A549 (cell line): ENCODE results near the gene PCBP3. TPM values are rescaled to one million over a fixed set of nuclear protein-coding genes. Genes with fewer than 3 reads are reported as not detected.

Source experiments
- ATAC-seq, 2 experiments: fragments of 200-7000 bp in 1 of 2; fragments of >200 bp in 1 of 2; cut with Nextera tagmentation in 1 of 2; cut with Tn5 transposase in 1 of 2; 3 replicates each; pipeline versions ENCODE4 v1.8.0 to v1.9.1; 2018 to 2020; ENCODE audit warnings: mild to moderate bottlenecking in 1 of 2, moderate library complexity in 1 of 2
- CTCF ChIA-PET: fragments of 300-600 bp; sonication (Branson Sonifier 250); formaldehyde crosslinking; extraction: SDS; loops from one replicate; lab custom pipeline; 2021; ENCODE audit warnings: antibody characterized with exemption, inconsistent platforms; lab: Yijun Ruan, JAX
- POLR2A ChIA-PET: fragments of 350-600 bp; formaldehyde crosslinking; extraction: SDS; loops from one replicate; lab custom pipeline; 2021; ENCODE audit warnings: antibody characterized with exemption, inconsistent platforms; lab: Yijun Ruan, JAX
- DNase-seq, 2 experiments: peaks; one replicate each; pipeline versions ENCODE4 v3.0.0 to v3.0.0-alpha.2; 2011 to 2016; ENCODE audit warnings: low read depth in 1 of 2, low spot score in 1 of 2
- FAIRE-seq: peaks from 2 replicates; lab custom pipeline; 2011; peaks lifted over from hg19 to GRCh38; lab: Jason Lieb, UNC
- H3K27ac ChIP-seq, 2 experiments: fragments of >200 bp; sonication (Bioruptor Twin); formaldehyde crosslinking; 3 replicates each; pipeline ENCODE4 v1.5.1; 2016 to 2017
- H3K4me1 ChIP-seq: fragments of >200 bp; sonication (Bioruptor Twin); formaldehyde crosslinking; 3 replicates; pipeline ENCODE4 v1.6.1; 2016
- H3K4me2 ChIP-seq: fragments of >200 bp; sonication (Bioruptor Twin); formaldehyde crosslinking; 3 replicates; pipeline ENCODE4 v1.6.1; 2016
- H3K4me3 ChIP-seq: fragments of >200 bp; sonication (Bioruptor Twin); formaldehyde crosslinking; 3 replicates; pipeline ENCODE4 v1.5.1; 2016
- H3K9me3 ChIP-seq: fragments of >200 bp; sonication (Bioruptor Twin); formaldehyde crosslinking; 3 replicates; pipeline ENCODE4 v1.6.1; 2016
- CBX2 ChIP-seq: fragments of 200-600 bp; sonication (generic); IDR thresholded peaks from 2 replicates; pipeline ENCODE4 v1.6.1; 2016; ENCODE audit warnings: low read depth, mild to moderate bottlenecking, borderline replicate concordance
- EHMT2 ChIP-seq: fragments of 200-600 bp; sonication (generic); IDR thresholded peaks from 2 replicates; pipeline ENCODE4 v1.6.1; 2016; ENCODE audit warnings: antibody characterized with exemption, low read depth, mild to moderate bottlenecking, moderate library complexity
- EP300 ChIP-seq, 2 experiments: fragments of >200 bp; sonication (Bioruptor Twin); formaldehyde crosslinking; IDR thresholded peaks; 2 replicates in 1 of 2; 3 replicates in 1 of 2; pipeline ENCODE4 v1.6.1; 2016 to 2017
- FOSB ChIP-seq: fragments of 250-450 bp; sonication (Bioruptor Pico); IDR thresholded peaks from 2 replicates; pipeline ENCODE4 v1.5.0; 2020; ENCODE audit warnings: mild to moderate bottlenecking, moderate library complexity
- FOXS1 ChIP-seq: fragments of 250-450 bp; sonication (Bioruptor Pico); IDR thresholded peaks from 2 replicates; pipeline ENCODE4 v1.5.0; 2020; ENCODE audit warnings: mild to moderate bottlenecking, moderate library complexity
- GATA3 ChIP-seq: IDR thresholded peaks from 2 replicates; pipeline ENCODE4 v1.6.1; 2012; ENCODE audit warnings: borderline replicate concordance
- HEYL ChIP-seq: fragments of 250-450 bp; sonication (Bioruptor Pico); IDR thresholded peaks from 2 replicates; pipeline ENCODE4 v1.8.0; 2021; ENCODE audit warnings: mild to moderate bottlenecking, moderate library complexity
- HOXA7 ChIP-seq: fragments of 250-450 bp; sonication (Bioruptor Pico); IDR thresholded peaks from 2 replicates; pipeline ENCODE4 v1.5.0; 2020; ENCODE audit warnings: mild to moderate bottlenecking, moderate library complexity
- JUNB ChIP-seq: fragments of >200 bp; sonication (Bioruptor Twin); formaldehyde crosslinking; IDR thresholded peaks from 2 replicates; pipeline ENCODE4 v1.6.1; 2016
- KDM5A ChIP-seq: fragments of 200-600 bp; sonication (generic); IDR thresholded peaks from 2 replicates; pipeline ENCODE4 v1.6.1; 2016; ENCODE audit warnings: antibody characterized with exemption, mild to moderate bottlenecking
- MAZ ChIP-seq: fragments of 150-350 bp; IDR thresholded peaks from 2 replicates; pipeline ENCODE4 v1.6.1; 2014; ENCODE audit warnings: antibody characterized with exemption, low read depth, low read length, borderline replicate concordance
- PHF8 ChIP-seq: fragments of 200-600 bp; sonication (generic); IDR thresholded peaks from 2 replicates; pipeline ENCODE4 v1.6.1; 2016; ENCODE audit warnings: low read depth, mild to moderate bottlenecking, antibody characterized with exemption, moderate library complexity, borderline replicate concordance
- POLR2AphosphoS2 ChIP-seq: conservative IDR thresholded peaks from 2 replicates; pipeline ENCODE4 v1.6.1; 2012; ENCODE audit warnings: low read length, improper control_type of control experiment, inconsistent platforms
- RARB ChIP-seq: fragments of 250-450 bp; sonication (Bioruptor Pico); IDR thresholded peaks from 2 replicates; pipeline ENCODE4 v1.8.0; 2021; ENCODE audit warnings: mild to moderate bottlenecking, moderate library complexity
- RNF2 ChIP-seq: fragments of 200-600 bp; sonication (generic); IDR thresholded peaks from 2 replicates; pipeline ENCODE4 v1.6.1; 2016; ENCODE audit warnings: low read depth, mild to moderate bottlenecking, antibody characterized with exemption, moderate library complexity, borderline replicate concordance
- TFCP2L1 ChIP-seq: fragments of 250-450 bp; sonication (Bioruptor Pico); IDR thresholded peaks from 2 replicates; pipeline ENCODE4 v1.5.0; 2021; ENCODE audit warnings: mild to moderate bottlenecking
- TP53 ChIP-seq: fragments of 250-450 bp; sonication (Bioruptor Pico); IDR thresholded peaks from 2 replicates; pipeline ENCODE4 v1.5.0; 2021; ENCODE audit warnings: mild to moderate bottlenecking, moderate library complexity
- ZC3H11A ChIP-seq: fragments of 450-650 bp; IDR thresholded peaks from 2 replicates; pipeline ENCODE4 v1.6.1; 2014; ENCODE audit warnings: antibody characterized with exemption, mild to moderate bottlenecking
- ZNF302 ChIP-seq: fragments of 250-450 bp; sonication (Bioruptor Pico); IDR thresholded peaks from 2 replicates; pipeline ENCODE4 v1.9.0; 2021; ENCODE audit warnings: inconsistent platforms, mild to moderate bottlenecking, moderate library complexity
- WGBS: methylation state at CpG from one replicate; pipeline ENCODE4 v1.1.6; 2017; ENCODE audit errors: missing lambda C conversion rate; 5-methylcytosine and 5-hydroxymethylcytosine counted together
- polyA plus RNA-seq, 4 experiments: library from polyadenylated mRNA; depleted of rRNA in 3 of 4; stranded (reverse); fragments of >200 nt; fragmentation: RNase III in 1 of 4; extraction: RNeasy Plus Mini Kit Qiagen cat#74134 plus additional on column Dnase treatment in 1 of 4; gene quantifications; 2 replicates in 3 of 4; 3 replicates in 1 of 4; pipeline ENCODE4 v1.2.3, GENCODE V29; 2011 to 2017
- TF ChIP-seq, protein P1 (sequence below): fragments of 250-450 bp; sonication (Bioruptor Pico); IDR thresholded peaks from 2 replicates; pipeline ENCODE4 v1.5.0; 2020; ENCODE audit warnings: low read depth, mild to moderate bottlenecking, moderate library complexity
- TF ChIP-seq, protein P2 (sequence below): IDR thresholded peaks from 2 replicates; pipeline ENCODE4 v1.6.1; 2012
- TF ChIP-seq, protein P3 (sequence below): fragments of >200 bp; sonication (Bioruptor Twin); formaldehyde crosslinking; IDR thresholded peaks from 3 replicates; pipeline ENCODE4 v1.6.1; 2016
- TF ChIP-seq, protein P4 (sequence below): fragments of 150-350 bp; IDR thresholded peaks from 2 replicates; pipeline ENCODE4 v1.6.1; 2014; ENCODE audit warnings: low read depth, mild to moderate bottlenecking, low read length

The PCBP3 gene
- polyA plus RNA-seq, 2 of the 4 experiments (the other 2 are of a cell fraction) = 0.30 to 0.34 TPM

DNA sequence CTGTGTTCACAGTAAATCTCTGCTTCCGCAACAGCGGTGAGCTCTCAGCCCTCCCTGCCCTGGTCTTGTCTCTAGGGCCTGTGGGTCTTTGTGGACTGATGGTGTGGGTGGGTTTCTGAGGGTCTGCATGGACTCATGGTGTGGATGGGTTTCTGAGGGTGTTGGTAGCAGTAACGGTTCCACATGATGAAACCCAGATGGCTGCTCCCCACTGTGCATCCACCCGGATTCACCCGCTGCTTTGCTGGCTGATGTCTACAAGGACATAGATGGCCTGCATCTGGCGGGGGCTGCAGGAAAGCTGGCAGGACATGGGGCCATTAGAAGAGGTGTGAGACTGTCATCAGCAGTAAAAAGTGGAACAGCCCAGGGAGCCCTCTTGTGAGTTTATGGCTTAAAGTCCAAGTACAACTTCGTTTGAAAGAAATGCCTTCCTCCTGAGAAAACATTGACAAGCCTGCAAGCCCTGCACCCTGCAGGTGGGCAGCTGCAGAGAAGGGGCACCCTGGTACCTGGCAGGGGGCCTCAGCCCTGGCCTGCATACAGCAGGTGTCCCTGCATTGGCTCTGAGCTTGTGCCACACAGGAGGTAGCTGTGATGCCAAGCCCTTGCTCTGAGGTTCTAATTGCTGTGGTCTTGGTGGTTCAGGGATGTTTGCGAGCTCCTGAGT is 181.2 kb downstream of the PCBP3 start:
- Histone ChIP-seq H3K4me3 (no peak overlapping the region), H3K4me2 (no peak overlapping the region), H3K4me1 (peaks cover 8% of the 10 kb centered on the region; the same call in 2 of the 3 replicates), H3K9me3 (no peaks in the 10 kb centered on the region), H3K27ac (no peak overlapping the region)
- ChIA-PET POLR2A (no interaction called here), CTCF (no interaction called here)
- WGBS = 71% methylated on average over 8 of the region's 8 CpGs
- TF ChIP-seq POLR2AphosphoS2 (no peak), TFCP2L1 (CRISPR knock-in tag) (no peak), GATA3 (no peak), EHMT2 (no peak), RNF2 (no peak), FOSB (no peak), MAZ (no peak), PHF8 (no peak), RARB (CRISPR knock-in tag) (no peak), ZNF302 (CRISPR knock-in tag) (no peak), KDM5A (no peak), HEYL (CRISPR knock-in tag) (no peak), CBX2 (no peak), EP300 (IDR thresholded peaks at IDR 0.05) (no peak), HOXA7 (CRISPR knock-in tag) (no peak), ZC3H11A (no peak)
- TF ChIP-seq, protein P1, sequence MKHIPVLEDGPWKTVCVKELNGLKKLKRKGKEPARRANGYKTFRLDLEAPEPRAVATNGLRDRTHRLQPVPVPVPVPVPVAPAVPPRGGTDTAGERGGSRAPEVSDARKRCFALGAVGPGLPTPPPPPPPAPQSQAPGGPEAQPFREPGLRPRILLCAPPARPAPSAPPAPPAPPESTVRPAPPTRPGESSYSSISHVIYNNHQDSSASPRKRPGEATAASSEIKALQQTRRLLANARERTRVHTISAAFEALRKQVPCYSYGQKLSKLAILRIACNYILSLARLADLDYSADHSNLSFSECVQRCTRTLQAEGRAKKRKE (CRISPR knock-in tag) = no peak
- TF ChIP-seq, protein P2, sequence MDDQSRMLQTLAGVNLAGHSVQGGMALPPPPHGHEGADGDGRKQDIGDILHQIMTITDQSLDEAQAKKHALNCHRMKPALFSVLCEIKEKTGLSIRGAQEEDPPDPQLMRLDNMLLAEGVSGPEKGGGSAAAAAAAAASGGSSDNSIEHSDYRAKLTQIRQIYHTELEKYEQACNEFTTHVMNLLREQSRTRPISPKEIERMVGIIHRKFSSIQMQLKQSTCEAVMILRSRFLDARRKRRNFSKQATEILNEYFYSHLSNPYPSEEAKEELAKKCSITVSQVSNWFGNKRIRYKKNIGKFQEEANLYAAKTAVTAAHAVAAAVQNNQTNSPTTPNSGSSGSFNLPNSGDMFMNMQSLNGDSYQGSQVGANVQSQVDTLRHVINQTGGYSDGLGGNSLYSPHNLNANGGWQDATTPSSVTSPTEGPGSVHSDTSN = no peak
- TF ChIP-seq, protein P3, sequence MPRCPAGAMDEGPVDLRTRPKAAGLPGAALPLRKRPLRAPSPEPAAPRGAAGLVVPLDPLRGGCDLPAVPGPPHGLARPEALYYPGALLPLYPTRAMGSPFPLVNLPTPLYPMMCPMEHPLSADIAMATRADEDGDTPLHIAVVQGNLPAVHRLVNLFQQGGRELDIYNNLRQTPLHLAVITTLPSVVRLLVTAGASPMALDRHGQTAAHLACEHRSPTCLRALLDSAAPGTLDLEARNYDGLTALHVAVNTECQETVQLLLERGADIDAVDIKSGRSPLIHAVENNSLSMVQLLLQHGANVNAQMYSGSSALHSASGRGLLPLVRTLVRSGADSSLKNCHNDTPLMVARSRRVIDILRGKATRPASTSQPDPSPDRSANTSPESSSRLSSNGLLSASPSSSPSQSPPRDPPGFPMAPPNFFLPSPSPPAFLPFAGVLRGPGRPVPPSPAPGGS = no peak
- TF ChIP-seq, protein P4, sequence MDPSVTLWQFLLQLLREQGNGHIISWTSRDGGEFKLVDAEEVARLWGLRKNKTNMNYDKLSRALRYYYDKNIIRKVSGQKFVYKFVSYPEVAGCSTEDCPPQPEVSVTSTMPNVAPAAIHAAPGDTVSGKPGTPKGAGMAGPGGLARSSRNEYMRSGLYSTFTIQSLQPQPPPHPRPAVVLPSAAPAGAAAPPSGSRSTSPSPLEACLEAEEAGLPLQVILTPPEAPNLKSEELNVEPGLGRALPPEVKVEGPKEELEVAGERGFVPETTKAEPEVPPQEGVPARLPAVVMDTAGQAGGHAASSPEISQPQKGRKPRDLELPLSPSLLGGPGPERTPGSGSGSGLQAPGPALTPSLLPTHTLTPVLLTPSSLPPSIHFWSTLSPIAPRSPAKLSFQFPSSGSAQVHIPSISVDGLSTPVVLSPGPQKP = no peak
- no peak for ATAC-seq
- no peak for FAIRE-seq
- DNase-seq = no peak

DNA sequence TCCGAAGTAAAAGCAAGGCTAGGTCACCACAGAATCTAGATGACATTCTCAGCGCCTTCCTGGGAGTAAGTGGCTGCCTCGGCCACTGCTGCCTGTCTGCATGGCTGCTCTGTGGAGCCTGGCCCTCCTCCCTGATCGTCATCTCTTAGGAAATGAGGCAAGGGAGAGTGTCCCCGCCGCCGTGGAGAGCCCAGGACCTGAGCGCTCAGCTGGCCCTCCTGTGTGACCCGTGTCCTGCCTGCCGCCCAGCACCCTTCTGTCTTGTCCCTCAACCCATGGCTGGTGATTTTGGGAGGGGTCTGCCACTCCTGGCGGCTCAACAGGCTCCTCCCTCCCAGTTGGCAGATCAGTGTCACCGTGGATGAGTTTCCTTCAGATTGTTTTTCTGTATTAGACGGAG is 181.7 kb downstream of the PCBP3 start:
- ATAC-seq (no peak), DNase-seq (no peak), FAIRE-seq (no peak)
- ChIA-PET CTCF (no interaction called here), POLR2A (no interaction called here)
- Histone ChIP-seq H3K9me3 (no peaks in the 10 kb centered on the region), H3K4me2 (no peak overlapping the region), H3K27ac (no peak overlapping the region), H3K4me1 (0 out of 3 replicates have a peak, but pooled peaks cover 5% of the 10 kb centered on the region), H3K4me3 (no peak overlapping the region)
- TF ChIP-seq JUNB = no peak
- TF ChIP-seq TP53 (CRISPR knock-in tag) = no peak
- no peak for TF ChIP-seq MAZ
- TF ChIP-seq FOXS1 (CRISPR knock-in tag) = no peak
- WGBS = 20% methylated on average over 9 of the region's 13 CpGs
